Measurements from ENCODE around the gene SRBD1. TPM values are rescaled to one million over a fixed set of nuclear protein-coding genes. Genes with fewer than 3 reads are reported as not detected.

The SRBD1 gene
- total and polyA plus RNA-seq, 7 donors = 2.3 to 6.4 (median 4.0) TPM

GRCh38 chr2:45567974-45568789 is 42.9 kb downstream of the SRBD1 start:
- intact Hi-C loops (cut with DNase I) = no loop called here
- no peak for DNase-seq
- Histone ChIP-seq H3K27me3 (ENCODE audit: insufficient read depth in 3 of 3, low read length in 2 of 3) (no peaks in the 10 kb centered on the region), H3K36me3 (ENCODE audit: insufficient read depth in 1 of 2, low read depth in 1 of 2) (peaks cover 0 to 19% of the 10 kb centered on the region in 2 donors), H3K4me1 (no peaks in the 10 kb centered on the region), H3K4me3 (peak overlapping the region; percentile 31), H3K27ac (no peak overlapping the region), H3K9me3 (no peaks in the 10 kb centered on the region)
- 59 to 73% (median 67%) methylated on average over 5 of the region's 5 CpGs for WGBS, 3 donors
- TF ChIP-seq, protein P1, sequence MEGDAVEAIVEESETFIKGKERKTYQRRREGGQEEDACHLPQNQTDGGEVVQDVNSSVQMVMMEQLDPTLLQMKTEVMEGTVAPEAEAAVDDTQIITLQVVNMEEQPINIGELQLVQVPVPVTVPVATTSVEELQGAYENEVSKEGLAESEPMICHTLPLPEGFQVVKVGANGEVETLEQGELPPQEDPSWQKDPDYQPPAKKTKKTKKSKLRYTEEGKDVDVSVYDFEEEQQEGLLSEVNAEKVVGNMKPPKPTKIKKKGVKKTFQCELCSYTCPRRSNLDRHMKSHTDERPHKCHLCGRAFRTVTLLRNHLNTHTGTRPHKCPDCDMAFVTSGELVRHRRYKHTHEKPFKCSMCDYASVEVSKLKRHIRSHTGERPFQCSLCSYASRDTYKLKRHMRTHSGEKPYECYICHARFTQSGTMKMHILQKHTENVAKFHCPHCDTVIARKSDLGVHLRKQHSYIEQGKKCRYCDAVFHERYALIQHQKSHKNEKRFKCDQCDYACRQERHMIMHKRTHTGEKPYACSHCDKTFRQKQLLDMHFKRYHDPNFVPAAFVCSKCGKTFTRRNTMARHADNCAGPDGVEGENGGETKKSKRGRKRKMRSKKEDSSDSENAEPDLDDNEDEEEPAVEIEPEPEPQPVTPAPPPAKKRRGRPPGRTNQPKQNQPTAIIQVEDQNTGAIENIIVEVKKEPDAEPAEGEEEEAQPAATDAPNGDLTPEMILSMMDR (IDR thresholded peaks at IDR 0.05) = no peak
- peak in 1 of 4 donors; percentile 55 for ATAC-seq

- Histone ChIP-seq H3K4me1 (no peaks in the 10 kb centered on the region), H3K36me3 (ENCODE audit: insufficient read depth in 1 of 2, low read depth in 1 of 2) (peaks cover 0 to 12% of the 10 kb centered on the region in 2 donors), H3K27me3 (ENCODE audit: insufficient read depth in 3 of 3, low read length in 2 of 3) (no peaks in the 10 kb centered on the region), H3K4me3 (peak overlapping the region; percentile 31), H3K9me3 (no peaks in the 10 kb centered on the region), H3K27ac (no peak overlapping the region)
- DNase-seq (no peak), ATAC-seq (no peak)
- 90 to 92% (median 91%) methylated on average over 7 of the region's 7 CpGs for WGBS, 3 donors
- TF ChIP-seq, protein P1 (IDR thresholded peaks at IDR 0.05) = no peak
- intact Hi-C loops (cut with DNase I) = no loop called here
Measured at GRCh38 chr2:45567288-45567963, 43.6 kb downstream of the SRBD1 start.

DNA sequence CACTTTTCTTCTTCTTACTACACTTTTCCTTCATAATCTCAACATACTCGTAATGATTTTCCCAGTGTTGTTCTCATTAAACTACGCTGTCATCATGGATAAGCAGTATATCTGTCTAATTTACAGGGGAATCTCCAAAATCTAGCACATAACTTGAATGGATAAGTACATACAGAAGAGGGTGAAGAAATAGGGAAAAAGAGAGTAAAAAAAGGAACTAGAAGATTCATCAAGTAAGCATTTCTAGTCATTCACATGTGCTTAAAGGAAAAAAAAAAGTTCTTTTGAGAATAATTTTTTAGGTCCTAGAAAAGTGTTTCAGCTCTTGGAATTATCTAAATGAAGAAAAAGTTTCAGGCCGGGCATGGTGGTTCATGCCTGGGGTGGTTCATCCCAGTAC is 51.6 kb downstream of the SRBD1 start:
- H3K36me3 ChIP-seq (ENCODE audit: insufficient read depth in 1 of 2, low read depth in 1 of 2) = no peaks in the 10 kb centered on the region
- H3K9me3 ChIP-seq = no peaks in the 10 kb centered on the region
- ATAC-seq (no peak), DNase-seq (no peak)
- no peak overlapping the region for H3K4me3 ChIP-seq
- WGBS, 3 donors = 95 to 98% (median 97%) methylated on average over 3 of the region's 3 CpGs
- intact Hi-C loops (cut with DNase I) = no loop called here
- TF ChIP-seq, protein P1 (IDR thresholded peaks at IDR 0.05) = no peak
- H3K4me1 ChIP-seq = no peaks in the 10 kb centered on the region
- H3K27me3 ChIP-seq (ENCODE audit: insufficient read depth in 3 of 3, low read length in 2 of 3) = no peaks in the 10 kb centered on the region
- no peak overlapping the region for H3K27ac ChIP-seq

- H3K27ac ChIP-seq = no peak overlapping the region
Measured at GRCh38 chr2:45554742-45555140, 56.3 kb downstream of the SRBD1 start.

More at GRCh38 chr2:45554742-45555140, 56.3 kb downstream of the SRBD1 start:
- Histone ChIP-seq H3K36me3 (ENCODE audit: insufficient read depth in 1 of 2, low read depth in 1 of 2) (peaks cover 0 to 30% of the 10 kb centered on the region in 2 donors), H3K9me3 (no peaks in the 10 kb centered on the region), H3K27me3 (ENCODE audit: insufficient read depth in 3 of 3, low read length in 2 of 3) (no peaks in the 10 kb centered on the region), H3K4me3 (no peak overlapping the region), H3K4me1 (no peaks in the 10 kb centered on the region)
- no peak for DNase-seq
- TF ChIP-seq, protein P1 (IDR thresholded peaks at IDR 0.05) = no peak
- WGBS, 3 donors = 97 to 100% (median 100%) methylated on average over 1 of the region's 1 CpG
- no peak for ATAC-seq
- intact Hi-C loops (cut with DNase I) = no loop called here

All from psoas muscle (tissue), 8 donors.